Measurements from ENCODE around the gene TNFRSF19. TPM values are rescaled to one million over a fixed set of nuclear protein-coding genes. Genes with fewer than 3 reads are reported as not detected.

Gene TNFRSF19
- total and polyA plus RNA-seq, 2 of the 8 experiments (the other 6 are each of a cell fraction or from before 2014, with no cell fraction given): 0.50 to 0.95 TPM

GRCh38 chr13:23723471-23723870 is 153.3 kb downstream of the TNFRSF19 start:
- 65% methylated on average over 1 of the region's 1 CpG; no CpG with 5 or more reads in 1 of the 2 experiments for WGBS, 2 experiments (ENCODE audit: extremely low coverage in 1 of 2, insufficient coverage in 1 of 2, insufficient read length in 1 of 2, insufficient replicate concordance in 2 of 2, low coverage in 1 of 2, low lambda C conversion rate in 2 of 2, missing lambda C conversion rate in 1 of 2)
- no peak overlapping the region for H2BK15ac ChIP-seq (ENCODE audit: low read length)
- no peak overlapping the region for H2BK120ac ChIP-seq (replicated peaks; ENCODE audit: low read depth, low read length)
- H2BK12ac ChIP-seq (ENCODE audit: low read depth, low read length): no peak overlapping the region
- no peak overlapping the region for H3K9ac ChIP-seq (replicated peaks in 1 of 4; ENCODE audit: extremely low read depth in 1 of 4, low read depth in 3 of 4, low read length in 3 of 4)
- H3K18ac ChIP-seq (ENCODE audit: extremely low read depth, low read length): no peak overlapping the region
- no peaks in the 10 kb centered on the region for H4K20me1 ChIP-seq (replicated peaks in 1 of 2; ENCODE audit: control insufficient read depth in 1 of 2, insufficient read depth in 2 of 2, low read length in 2 of 2)
- H2BK5ac ChIP-seq (ENCODE audit: low read depth, low read length): no peak overlapping the region
- DNase-seq (ENCODE audit: low read depth in 1 of 2, low spot score in 2 of 2): no peak
- H4K8ac ChIP-seq (ENCODE audit: extremely low read depth, insufficient read depth, low read length): no peak overlapping the region
- no peak for FAIRE-seq
- no peaks in the 10 kb centered on the region for H3K27me3 ChIP-seq (replicated peaks in 1 of 4; ENCODE audit: control insufficient read depth in 3 of 4, extremely low read depth in 1 of 4, insufficient read depth in 3 of 4, low read length in 3 of 4)
- H3K27ac ChIP-seq (ENCODE audit: low read depth, low read length): no peak overlapping the region
- no peak overlapping the region for H2BK20ac ChIP-seq (ENCODE audit: low read length)
- no peak overlapping the region for H3K23ac ChIP-seq (ENCODE audit: insufficient read length)
- no peaks in the 10 kb centered on the region for H3K36me3 ChIP-seq (ENCODE audit: control insufficient read depth in 2 of 4, insufficient read depth in 4 of 4, low read length in 3 of 4)
- no peak overlapping the region for H2AK5ac ChIP-seq (ENCODE audit: low read depth, low read length)
- POLR2A ChIA-PET (ENCODE audit: partially characterized antibody): no interaction called here
- no peak overlapping the region for H3K4me3 ChIP-seq (ENCODE audit: extremely low read depth in 1 of 4, insufficient read depth in 2 of 4, low read depth in 3 of 4, low read length in 4 of 4)
- no peak overlapping the region for H3K4me2 ChIP-seq (ENCODE audit: insufficient read depth in 1 of 2, low read depth in 2 of 2, low read length in 2 of 2)
- no peak for TF ChIP-seq CBX5 (IDR thresholded peaks at IDR 0.05; ENCODE audit: low read depth, low read length)
- no peak for TF ChIP-seq TEAD4 (IDR thresholded peaks at IDR 0.05; ENCODE audit: low read depth, low read length)
- TF ChIP-seq JUND (IDR thresholded peaks at IDR 0.05; ENCODE audit: low read length): no peak
- no peak for TF ChIP-seq MAFK (IDR thresholded peaks at IDR 0.05; ENCODE audit: low read depth, low read length)
- no peak for TF ChIP-seq TAF1 (IDR thresholded peaks at IDR 0.05; ENCODE audit: low read depth, low read length)
- no peak for TF ChIP-seq NANOG (IDR thresholded peaks at IDR 0.05; ENCODE audit: insufficient read depth, low read depth, low read length, poor library complexity, severe bottlenecking)
- TF ChIP-seq KDM5A (IDR thresholded peaks at IDR 0.05; ENCODE audit: low read length): no peak
- H4K5ac ChIP-seq (ENCODE audit: insufficient read length, low read depth, low read length): no peak overlapping the region
- H3K4me1 ChIP-seq (replicated peaks in 1 of 4; ENCODE audit: control insufficient read depth in 3 of 4, insufficient read depth in 4 of 4, low read length in 3 of 4): peaks cover 0 to 2% (median 0%) of the 10 kb centered on the region in 4 experiments; a peak in 2 of 7 replicates
- CTCF ChIA-PET (ENCODE audit: partially characterized antibody): interaction anchor here (0.8 kb wide), 1 partner anchor 17 kb away, joined by 3 read pairs; no protein-coding TSS in a partner anchor
- H3K56ac ChIP-seq (replicated peaks; ENCODE audit: insufficient read length, low read depth, low read length): no peak overlapping the region
- H3K79me2 ChIP-seq (ENCODE audit: control insufficient read depth in 1 of 2, insufficient read depth in 2 of 2, low read length in 2 of 2): no peaks in the 10 kb centered on the region
- H3K9me3 ChIP-seq (ENCODE audit: insufficient read depth in 2 of 2, low read depth in 1 of 2, low read length in 1 of 2): 0 out of 4 replicates have a peak, but pooled peaks cover 0 to 3% of the 10 kb centered on the region in 2 experiments
- H3K23me2 ChIP-seq (ENCODE audit: low read depth, low read length): no peaks in the 10 kb centered on the region
- no peak overlapping the region for H3K4ac ChIP-seq (replicated peaks; ENCODE audit: insufficient read length, low read depth, low read length)
- H3K14ac ChIP-seq (ENCODE audit: insufficient read length): no peak overlapping the region
- H3K79me1 ChIP-seq (ENCODE audit: low read depth, low read length): no peaks in the 10 kb centered on the region
- no peak overlapping the region for H2AFZ ChIP-seq (ENCODE audit: low read length)
- no peak overlapping the region for H4K91ac ChIP-seq (replicated peaks; ENCODE audit: insufficient read length, low read length)
